Embryonic facial prominence (tissue), 1 donor: ENCODE results near the gene RASAL2.

Source experiments
- DNase-seq: peaks from one replicate; pipeline ENCODE4 v3.0.0-alpha.2; 2016; ENCODE audit errors: extremely low spot score

Gene RASAL2

DNA sequence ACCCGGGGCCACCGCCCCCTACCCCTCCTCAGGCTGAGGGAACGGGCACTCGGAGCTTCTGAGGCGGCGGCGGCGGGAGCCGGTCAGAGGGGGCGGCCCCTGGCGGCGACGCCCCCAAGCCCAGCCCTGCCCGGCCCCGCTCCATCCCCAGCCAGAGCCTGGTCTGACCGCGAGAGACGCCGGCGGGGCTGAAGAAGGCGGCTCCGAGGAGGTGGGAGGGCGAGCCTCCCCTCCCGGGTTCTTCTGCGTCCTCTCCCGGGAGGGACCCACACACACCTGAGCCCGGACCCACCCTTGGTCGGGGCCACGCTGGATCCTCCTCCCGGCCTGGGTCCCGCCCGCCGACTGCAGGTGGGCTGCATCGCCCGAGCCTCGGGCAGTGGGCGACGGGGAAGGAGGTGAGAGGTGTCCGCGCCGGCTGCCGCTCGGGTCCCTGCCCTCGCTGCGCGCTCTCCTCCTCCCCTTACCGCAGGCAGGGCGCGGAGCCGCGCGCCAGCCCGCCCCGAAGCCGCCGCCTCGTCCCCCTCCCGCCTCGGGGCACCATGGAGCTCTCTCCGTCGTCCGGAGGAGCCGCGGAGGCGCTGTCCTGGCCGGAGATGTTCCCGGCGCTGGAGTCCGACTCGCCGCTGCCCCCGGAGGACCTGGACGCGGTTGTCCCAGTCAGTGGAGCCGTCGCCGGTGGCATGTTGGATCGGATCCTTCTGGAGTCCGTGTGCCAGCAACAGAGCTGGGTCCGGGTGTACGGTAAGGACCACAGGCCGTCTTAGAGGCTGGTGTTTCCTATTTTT lies at the start of gene RASAL2:
TSS of gene RASAL2 (plus strand) at position 154 of the 788 bp plus-strand sequence. CDS start at position 543, 389 bp downstream.
- DNase-seq = no peak

GRCh38 chr1:178046591-178047270 lies 47.2 kb upstream of the RASAL2 start:
- DNase-seq = no peak

DNA sequence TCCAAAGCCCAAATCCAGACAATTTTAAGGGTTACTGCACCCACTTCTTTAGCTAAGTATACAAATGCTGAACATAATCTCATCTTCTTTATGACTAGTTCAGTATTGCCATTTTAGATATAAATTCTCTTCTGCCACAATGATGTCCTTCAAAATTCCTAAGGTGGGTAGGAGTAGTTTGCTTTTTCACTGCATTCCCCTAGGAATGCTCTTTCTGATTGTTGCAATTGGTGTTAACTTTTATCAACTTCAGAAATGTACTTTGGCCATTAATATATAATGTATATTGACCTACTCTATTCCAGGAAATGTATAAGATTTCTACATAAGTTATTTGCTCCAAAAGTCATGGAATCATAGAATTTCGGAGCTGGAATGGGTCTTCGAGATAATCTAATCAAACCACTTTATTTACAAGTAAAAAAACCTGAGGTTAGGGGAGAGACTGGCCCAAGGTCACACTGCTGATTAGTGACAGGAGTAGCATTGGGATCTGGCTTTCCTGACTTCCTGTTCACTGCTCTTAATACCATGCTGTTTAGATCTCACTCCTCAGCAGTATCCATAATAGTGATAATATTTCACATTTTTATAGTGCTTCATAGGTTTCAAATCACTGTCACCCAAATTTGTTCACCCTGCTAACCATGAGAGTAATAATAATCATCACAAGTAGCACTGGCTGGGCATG lies 46.4 kb upstream of the RASAL2 start:
- DNase-seq = no peak

DNA sequence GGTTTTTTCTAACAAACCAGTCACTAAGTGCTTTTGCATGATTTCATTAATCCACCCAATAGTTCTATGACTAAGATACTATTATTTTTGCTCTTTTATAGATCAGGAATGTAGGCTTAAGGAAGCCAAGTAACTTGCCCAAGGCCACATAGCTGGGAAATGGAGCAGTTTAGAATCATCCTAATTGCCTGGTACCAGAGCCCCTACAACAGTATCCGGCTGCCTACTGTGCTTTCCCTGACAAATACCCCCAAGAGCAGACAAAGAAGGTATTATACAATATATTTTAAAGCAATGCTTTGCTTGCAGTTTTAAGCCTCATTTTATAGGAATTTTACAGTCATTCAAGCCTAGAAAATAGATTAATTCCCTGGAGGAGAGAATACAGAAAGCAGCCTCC lies 45.5 kb upstream of the RASAL2 start:
- DNase-seq = no peak

DNA sequence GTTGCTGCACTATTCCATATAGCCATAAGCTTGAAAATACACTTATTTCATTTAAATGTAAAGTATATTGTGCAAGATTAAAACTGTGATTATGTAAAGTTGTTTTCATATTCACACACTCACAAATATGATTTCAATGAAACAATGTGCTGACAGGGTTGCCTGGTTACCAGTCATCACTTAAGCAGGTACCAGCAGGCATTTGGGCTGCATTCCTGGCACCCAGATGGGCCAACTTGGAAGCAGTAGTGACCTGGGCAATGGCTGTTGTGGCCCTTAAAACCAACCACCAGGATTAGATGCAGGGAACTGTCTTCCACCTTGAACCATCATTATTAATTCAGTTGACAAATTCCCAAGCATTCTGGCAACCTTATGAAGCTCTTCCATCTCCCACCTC lies 45.0 kb upstream of the RASAL2 start:
- no peak for DNase-seq

DNA sequence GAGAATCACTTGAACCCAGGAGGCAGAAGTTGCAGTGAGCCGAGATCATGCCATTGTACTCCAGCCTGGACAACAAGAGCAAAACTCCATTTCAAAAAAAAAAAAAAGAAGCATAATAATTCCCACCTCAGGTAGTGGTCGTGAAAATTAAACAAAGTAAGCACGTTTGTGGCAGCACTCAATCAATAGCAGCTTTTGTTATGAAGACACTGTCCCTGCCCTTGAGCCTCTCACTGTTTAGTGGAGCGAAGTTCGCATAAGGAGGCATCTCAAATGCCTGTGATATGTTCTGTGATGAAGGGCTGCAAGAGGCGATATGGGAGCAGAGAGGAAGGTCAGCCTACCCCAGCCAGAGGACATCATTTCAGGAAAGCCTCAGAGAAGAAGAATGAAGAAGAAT lies 43.8 kb upstream of the RASAL2 start:
- DNase-seq = no peak

GRCh38 chr1:178051071-178051470 lies 42.8 kb upstream of the RASAL2 start:
- DNase-seq = no peak

DNA sequence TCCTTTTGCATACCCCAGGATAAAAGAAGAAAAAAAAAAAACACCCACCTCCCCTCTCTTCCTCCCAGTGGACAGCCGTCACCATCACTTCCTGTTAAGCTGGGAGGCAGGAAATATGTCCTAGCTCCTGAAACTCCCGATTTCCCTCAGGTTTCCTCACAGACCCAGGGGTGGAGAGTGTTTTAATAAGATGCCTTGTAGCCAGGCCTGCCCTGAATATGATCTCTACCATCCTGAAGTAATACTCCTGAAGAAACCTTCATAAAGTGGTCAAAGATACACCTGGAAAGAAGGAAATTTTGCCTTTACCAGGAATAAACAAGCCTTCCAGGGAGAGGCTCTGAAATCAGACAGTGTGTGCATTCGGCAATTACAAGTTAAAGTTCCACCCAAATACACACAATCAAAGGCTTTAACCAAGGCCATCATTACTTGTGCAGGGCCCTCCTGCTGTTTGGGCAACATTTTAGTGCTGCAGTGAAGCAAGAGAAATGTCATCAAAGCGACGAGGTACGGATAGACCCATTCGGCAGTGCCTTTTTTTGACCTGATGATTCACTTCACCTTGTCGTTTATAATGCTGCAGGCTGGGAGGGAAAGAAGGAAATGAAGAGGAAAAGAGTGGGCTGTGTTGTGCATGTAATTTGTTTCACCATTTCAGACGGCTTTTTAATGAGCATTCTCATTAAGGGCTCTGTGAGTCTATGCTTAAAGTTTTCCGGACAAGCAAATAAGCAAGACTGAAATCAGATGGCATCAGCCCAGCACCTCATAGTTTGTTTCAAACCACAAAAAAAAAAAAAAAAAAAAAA lies 41.0 kb upstream of the RASAL2 start:
- DNase-seq = no peak

DNA sequence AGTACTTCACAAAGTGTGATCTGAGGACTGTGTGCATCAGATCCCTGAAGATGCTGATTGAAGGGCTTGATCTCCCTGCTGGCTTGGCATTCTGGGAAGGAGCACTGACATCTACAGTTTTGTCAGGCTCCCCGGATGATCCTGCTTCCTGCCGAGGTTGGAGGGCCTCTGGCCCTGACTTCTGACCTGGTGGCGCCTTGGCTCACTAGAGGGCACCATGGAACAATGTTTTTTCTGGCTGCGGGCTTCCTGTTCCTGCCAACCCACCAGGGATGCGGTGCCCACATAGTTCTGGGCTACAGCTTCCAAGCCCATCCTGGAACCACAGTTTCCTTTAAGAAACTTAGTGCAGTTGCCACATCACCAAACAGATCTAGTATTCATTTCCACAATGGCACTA lies 38.8 kb upstream of the RASAL2 start:
- DNase-seq = no peak

- no peak for DNase-seq
Observed at GRCh38 chr1:178055779-178056471, 38.0 kb upstream of the RASAL2 start.

DNA sequence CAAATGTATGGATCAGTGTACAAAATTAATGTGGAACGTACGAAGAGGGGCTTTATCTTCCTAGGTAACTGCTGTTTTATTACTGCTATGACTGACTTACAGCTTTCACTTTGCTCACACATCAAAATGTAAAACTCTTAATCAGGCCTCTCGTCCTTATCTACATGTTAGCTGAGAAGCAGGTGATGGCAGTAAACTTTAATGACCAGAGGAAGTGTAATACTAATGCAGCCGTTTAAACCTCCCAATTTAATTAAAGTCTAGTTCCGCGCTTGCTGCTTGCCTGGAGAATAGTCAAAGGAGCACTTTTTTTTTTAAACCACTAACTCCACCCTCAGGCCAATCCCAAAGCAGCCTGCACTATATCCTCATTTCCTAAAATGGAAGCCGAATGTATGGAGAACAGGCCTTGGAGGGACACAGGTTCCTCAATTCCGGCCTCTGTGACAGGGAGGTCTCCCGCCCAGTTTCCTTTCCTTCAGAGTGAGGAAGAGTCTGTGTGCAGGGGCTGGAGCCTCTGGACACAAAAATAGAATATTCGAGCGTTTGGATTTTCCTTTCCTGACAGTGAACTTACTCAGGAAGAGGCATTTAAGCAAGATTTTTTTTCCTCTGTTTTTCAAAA lies 36.7 kb upstream of the RASAL2 start:
- DNase-seq = no peak

DNA sequence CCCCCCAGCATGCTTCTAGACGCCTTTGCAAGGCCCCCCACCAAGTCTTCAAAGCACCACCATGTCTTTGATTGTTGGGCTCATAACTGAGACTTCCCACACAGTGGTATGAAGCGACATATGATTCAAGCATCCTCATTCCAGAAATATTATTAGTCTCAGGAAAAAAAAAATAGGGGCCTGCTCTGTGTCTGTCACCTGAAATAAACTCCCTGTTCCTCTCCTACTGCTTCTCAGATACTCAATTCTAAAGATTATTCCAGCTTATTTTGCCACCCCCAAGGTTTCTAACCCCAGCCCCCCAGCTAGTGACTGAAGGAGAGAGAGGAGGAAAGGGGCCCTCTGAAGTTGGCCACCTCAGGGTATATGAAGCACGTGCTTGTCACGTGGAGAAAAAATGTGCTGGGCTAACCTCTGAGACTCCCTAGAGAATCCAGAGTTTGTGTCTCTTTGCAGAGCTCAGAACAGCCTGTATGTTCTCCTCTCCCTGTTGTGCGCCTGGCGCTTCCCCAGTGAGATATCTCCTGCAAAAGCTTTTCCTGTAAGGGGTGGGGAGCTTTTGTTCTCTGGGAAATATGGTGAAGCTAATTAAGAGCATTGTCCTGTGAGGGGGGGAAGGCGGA lies 35.9 kb upstream of the RASAL2 start:
- no peak for DNase-seq

DNA sequence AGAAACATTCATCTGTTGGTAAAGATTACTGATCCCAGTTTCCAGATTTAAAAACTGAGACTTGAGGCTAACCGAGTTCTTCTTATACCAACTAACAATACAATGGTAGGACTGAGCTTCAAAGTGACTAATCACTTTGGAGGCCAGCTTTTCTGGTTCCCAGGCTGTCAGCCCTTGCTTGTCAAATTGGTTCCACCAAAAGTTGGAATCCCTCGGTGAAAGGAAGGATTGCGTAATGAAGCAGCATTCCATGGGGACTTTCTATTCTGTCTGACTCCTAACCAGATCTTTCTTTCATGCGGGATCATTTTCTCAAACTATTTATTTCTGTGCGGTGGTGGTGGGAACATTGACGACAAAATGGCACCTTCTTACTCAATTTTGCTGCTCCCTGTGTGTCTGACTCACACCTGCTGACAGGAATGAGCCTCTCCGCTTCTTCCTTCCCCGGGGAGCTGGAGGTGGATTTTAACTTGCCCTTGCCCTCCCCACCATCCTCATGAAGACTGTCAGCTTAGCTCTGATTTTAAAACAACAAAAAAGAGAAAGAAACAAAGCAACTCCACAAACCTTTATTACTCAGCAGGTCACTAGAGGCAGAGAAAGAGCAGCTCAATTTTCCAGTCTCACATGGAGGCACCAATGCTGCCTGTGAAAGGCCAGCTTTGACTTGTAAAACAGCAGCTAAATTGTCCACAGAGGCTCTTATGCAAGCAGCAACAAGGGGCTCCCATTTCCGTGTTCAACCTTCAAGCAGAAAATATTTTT lies 32.9 kb upstream of the RASAL2 start:
- DNase-seq = no peak

DNA sequence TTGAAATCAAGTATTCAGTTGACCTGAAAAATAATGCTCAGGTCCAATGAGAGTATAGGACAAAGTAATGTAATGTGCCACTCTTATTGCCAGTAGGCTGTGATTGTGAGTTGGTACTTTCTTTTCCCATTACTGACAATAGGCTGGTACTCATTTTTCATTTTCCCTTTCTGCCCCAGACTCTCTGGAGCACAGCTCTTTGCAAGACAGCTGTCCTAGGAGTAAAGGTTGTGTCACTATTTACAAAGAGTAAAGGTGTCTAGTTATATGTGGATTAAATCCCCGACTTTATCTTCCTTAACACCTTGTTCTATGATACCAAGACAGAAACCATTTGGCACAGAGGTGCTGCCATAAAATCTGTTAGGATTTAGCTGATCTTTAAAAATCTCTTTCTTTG lies 32.3 kb upstream of the RASAL2 start:
- DNase-seq = no peak

DNA sequence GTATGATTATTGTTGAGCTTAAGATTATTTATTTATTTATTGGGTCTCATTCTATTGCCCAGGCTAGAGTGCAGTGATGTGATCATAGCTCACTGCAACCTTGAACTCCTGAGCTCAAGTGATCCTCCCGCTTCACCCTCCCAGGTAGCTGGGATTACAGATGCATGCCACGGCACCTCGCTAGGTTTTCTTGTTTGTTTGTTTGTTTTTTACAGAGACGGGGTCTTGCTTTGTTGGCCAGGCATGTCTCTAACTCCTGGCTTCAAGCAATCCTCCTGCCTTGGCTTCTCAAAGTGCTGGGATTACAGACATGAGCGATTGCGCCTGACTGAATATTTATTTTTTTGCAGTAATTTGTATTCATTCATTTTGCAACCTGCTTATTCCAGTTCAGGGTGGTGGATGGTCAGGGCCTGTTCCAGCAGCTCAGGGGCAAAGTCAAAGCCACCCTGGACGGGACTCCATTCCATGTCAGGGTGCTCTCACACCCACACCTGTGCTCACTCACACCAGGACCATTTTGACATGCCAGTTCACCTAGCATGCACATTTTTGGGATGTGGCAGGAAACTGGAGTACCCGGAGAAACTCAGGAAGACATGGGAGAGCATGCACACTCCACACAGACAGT lies 29.6 kb upstream of the RASAL2 start:
- no peak for DNase-seq

DNA sequence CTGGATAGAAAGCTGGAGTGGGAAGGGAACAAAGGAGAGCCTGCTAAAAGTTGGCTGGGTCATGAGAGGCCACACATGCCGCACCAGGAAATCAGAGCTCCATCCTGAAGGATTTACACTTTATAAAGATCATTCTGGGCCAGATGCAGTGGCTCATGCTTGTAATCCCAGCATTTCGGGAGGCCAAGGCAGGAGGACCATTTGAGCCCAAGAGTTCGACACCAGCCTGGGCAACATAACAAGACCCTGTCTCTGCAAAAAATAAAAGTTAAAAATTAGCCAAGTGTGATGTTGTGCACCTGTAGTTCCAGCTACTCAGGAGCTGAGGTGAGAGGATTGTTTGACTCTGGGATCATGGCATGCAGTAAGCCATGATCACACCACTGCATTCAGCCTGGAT lies 28.7 kb upstream of the RASAL2 start:
- no peak for DNase-seq

- DNase-seq = no peak
Observed at GRCh38 chr1:178066296-178066907, 27.5 kb upstream of the RASAL2 start.

DNA sequence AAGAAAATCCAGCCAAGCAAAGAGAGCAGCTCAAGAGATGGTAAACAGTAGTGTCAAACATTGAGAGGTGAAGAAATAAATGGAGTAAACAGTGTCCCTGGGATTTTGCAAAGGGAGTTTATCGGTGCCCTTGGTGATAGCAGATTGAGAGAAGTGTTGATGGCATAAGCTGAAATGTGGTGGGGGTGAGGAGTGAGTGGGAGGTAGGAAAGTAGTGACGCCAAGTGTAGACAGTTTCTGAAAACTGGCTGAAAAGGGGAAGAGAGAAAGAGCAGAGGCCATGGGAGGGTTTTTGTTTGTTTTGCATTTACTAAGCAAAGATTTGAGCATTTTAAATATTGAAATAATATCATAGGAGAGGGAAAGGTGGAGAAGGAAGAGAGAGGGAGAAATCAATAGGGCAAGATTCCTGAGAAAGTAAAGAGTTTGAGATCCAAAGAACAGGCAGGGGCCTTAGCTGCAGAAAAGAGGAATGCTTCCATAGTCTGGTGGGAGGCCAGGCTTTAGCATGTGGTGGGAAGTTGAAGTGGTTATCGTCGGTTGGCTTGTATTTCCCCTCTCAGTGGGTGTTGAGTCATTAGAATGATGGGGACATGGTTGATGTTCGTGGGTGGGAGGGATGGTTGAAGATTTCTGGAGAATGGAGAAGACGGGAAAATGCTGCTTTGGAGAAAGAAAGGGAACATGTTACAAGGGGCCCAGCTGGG lies 26.8 kb upstream of the RASAL2 start:
- DNase-seq = no peak
